GM18505 (cell line): ENCODE data around the gene SLC25A36.

ENCODE experiments used
- ATAC-seq: cut with Tn5 transposase; IDR thresholded peaks from one replicate; pipeline ENCODE4 v1.9.1; 2021; ENCODE audit not compliant: unreplicated experiment
- POLR2A ChIP-seq: IDR thresholded peaks from 4 replicates; pipeline ENCODE4 v1.6.1; 2011; ENCODE audit warnings: borderline replicate concordance; ENCODE audit not compliant: insufficient read depth, insufficient read length; ENCODE audit errors: extremely low read depth

SLC25A36 gene

GRCh38 chr3:140941434-140942220, at the start of gene SLC25A36:
TSS of gene SLC25A36 (plus strand) at chr3:140941836. CDS start at chr3:140942055, 219 bp downstream.
- peak; percentile 97 for ATAC-seq

GRCh38 chr3:140896997-140897396, 44.6 kb upstream of the SLC25A36 start:
- ATAC-seq = no peak
- TF ChIP-seq POLR2A = no peak

More at GRCh38 chr3:140941434-140942220, at the start of gene SLC25A36:
- TF ChIP-seq POLR2A = peak; percentile 84

- TF ChIP-seq POLR2A = no peak
- ATAC-seq = no peak
Observed at GRCh38 chr3:140898340-140899180, 43.1 kb upstream of the SLC25A36 start.

- TF ChIP-seq POLR2A = no peak
- no peak for ATAC-seq
Observed at GRCh38 chr3:140899363-140899762, 42.3 kb upstream of the SLC25A36 start.

- no peak for TF ChIP-seq POLR2A
- no peak for ATAC-seq
Observed at GRCh38 chr3:140902791-140903190, 38.8 kb upstream of the SLC25A36 start.

DNA sequence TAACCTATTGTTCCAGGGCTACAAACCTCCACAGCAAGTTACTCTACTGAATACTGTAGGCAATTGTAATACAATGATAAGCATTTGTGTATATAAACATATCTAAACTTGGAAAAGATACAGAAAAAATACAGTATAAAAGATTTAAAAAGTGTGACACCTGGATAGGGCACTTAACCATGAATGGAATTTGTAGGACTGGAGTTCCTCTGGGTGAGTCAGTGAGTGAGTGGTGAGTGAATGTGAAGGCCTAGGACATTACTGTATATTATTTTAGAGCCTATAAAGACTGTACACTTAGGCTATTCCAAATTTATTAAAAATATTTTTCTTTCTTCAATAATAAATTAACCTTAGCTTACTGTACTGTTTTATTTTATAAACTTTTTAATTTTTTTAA, 38.4 kb upstream of the SLC25A36 start:
- no peak for TF ChIP-seq POLR2A
- no peak for ATAC-seq

GRCh38 chr3:140904521-140904920, 37.1 kb upstream of the SLC25A36 start:
- ATAC-seq = no peak

GRCh38 chr3:140905559-140905958, 36.1 kb upstream of the SLC25A36 start:
- ATAC-seq = no peak
- no peak for TF ChIP-seq POLR2A

More at GRCh38 chr3:140904521-140904920, 37.1 kb upstream of the SLC25A36 start:
- TF ChIP-seq POLR2A = no peak

- no peak for TF ChIP-seq POLR2A
- no peak for ATAC-seq
Observed at GRCh38 chr3:140906785-140907184, 34.9 kb upstream of the SLC25A36 start.

GRCh38 chr3:140910860-140911259, 30.8 kb upstream of the SLC25A36 start:
- ATAC-seq = no peak

DNA sequence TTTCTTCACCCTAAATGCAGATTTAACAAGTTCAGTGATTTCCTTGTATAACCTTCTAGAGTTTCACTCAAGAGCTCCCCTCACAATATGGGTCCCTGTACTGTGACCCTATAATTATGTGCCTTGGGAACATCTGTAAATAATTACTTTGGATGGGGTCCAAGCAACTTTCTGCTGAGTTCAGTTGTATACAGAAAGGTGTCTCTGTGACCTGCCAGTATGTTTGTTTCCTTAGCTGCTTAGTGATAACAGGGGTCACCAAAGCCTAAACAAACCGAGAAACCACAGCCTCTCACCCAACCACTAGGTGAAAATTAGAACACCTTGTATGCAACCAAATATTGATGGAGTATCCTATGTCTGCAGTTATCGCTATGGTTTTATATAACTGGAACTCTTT, 29.8 kb upstream of the SLC25A36 start:
- no peak for TF ChIP-seq POLR2A
- ATAC-seq = no peak

More at GRCh38 chr3:140910860-140911259, 30.8 kb upstream of the SLC25A36 start:
- no peak for TF ChIP-seq POLR2A

GRCh38 chr3:140913728-140914127, 27.9 kb upstream of the SLC25A36 start:
- ATAC-seq = no peak
- TF ChIP-seq POLR2A = no peak

DNA sequence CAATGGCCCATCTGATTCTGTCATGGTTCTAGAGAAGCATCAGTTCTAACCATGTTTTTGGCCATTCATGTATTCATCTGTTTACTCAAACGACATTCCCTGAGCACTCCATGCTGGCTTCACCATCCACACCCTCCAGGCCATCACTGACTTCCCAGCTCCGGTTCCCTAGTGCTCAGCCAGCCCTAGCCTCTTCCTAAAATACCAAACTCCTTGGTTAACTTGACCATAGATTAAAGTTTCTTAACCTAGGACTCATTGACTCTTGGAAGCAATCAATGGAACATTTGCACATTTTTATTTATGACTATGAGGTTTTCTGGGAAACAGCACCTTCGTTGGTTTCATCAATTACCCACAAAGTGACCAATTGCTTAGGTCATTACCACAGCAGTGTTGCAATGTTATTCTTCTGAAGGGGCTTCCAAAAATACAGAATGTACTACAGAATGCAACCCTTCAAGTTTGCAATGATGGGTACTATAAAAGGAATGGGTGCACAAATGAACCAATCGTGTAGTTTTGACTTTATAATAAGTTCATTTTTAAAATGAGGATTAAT, 27.2 kb upstream of the SLC25A36 start:
- ATAC-seq = no peak
- TF ChIP-seq POLR2A = no peak

- TF ChIP-seq POLR2A = no peak
- ATAC-seq = no peak
Observed at GRCh38 chr3:140916603-140917002, 25.0 kb upstream of the SLC25A36 start.

DNA sequence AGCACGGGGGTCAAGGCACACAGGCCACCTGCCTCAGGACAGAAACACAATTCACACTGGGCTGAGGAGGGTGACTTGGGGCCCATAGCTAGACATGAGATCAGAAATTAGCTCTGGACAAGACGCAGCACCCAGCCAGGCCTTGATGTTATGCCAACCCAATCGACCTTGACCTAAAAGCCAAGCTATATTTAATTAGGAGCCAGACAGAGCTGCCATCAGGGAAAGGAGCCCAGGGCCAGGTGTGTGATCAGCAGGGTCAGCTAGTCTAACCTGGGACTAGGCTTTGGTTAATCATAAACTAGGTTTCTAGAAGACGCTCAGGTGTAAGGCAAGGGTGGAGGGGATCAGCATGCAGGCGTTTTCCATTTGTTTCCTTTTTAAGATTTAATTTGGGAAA, 23.9 kb upstream of the SLC25A36 start:
- TF ChIP-seq POLR2A = no peak
- ATAC-seq = no peak
